Stimulated activated CD4-positive, alpha-beta T cell treated with anti-CD3 and anti-CD28 coated beads, TNF-alpha, amount 100 ng/mL, for 24 hours (primary cell): ENCODE measurements around the gene KIAA1191.
"Not testable (repeated sequence)": the region's sequence is repeated elsewhere in the genome, so short reads cannot be mapped to it uniquely, and the experiment has no call there.

ENCODE experiments used
- DNase-seq, 3 experiments: peaks; one replicate each; pipeline ENCODE4 v3.0.0-alpha.2; 2020; ENCODE audit warnings: low read depth in 3 of 3

The KIAA1191 gene

DNA sequence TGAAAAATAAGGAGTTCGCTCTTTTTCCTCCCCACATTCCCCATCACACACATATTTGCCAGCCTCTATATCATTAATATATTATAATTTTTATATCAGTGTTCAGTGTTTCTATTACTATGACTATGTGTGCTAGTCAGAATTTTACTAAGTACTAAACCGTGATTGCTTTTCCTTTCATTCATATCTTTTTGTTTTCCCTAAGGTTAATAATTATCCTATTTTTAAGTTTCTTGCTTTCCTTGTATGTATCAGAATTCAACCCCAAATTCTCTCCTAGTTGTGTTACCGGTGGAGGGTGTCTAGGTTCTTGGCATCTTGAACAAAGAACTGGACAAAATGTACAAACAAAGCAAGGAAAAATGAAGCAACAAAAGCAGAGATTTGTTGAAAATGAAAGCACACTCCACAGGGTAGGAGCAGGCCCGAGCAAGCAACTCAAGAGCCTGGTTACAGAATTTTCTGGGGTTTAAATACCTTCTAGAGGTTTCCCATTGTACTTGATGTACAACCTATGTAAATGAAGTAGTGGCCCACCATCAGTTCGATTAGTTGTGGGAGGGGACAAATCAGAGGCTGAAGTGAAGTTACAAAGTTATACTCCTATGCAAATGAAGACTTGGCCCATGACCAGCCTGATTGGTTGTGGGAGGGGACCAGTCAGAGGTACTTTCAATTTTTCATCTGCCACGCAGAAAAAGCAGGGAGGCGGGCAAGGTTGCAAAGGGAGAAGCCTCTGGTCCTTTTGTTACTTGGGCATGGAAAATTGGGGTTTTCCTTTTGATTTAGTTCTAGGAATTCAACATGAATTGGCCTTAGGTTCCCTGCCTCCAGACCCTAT, 43.8 kb downstream of the KIAA1191 start:
- DNase-seq: no peak

DNA sequence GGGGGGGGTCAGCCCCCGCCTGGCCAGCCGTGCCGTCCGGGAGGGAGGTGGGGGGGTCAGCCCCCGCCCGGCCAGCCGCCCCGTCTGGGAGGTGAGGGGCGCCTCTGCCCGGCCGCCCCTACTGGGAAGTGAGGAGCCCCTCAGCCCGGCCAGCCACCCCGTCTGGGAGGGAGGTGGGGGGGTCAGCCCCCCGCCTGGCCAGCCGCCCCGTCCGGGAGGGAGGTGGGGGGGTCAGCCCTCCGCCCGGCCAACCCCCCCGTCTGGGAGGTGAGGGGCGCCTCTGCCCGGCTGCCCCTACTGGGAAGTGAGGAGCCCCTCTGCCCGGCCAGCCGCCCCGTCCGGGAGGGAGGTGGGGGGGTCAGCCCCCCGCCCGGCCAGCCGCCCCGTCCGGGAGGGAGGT, 56.2 kb downstream of the KIAA1191 start:
- not testable (repeated sequence) for DNase-seq
